H1 (cell line): ENCODE data around the gene COA1. TPM values are rescaled to one million over a fixed set of nuclear protein-coding genes. Genes with fewer than 3 reads are reported as not detected.

ENCODE experiments used
- CTCF ChIA-PET: fragments of 300-600 bp; sonication (Branson Sonifier 250); formaldehyde crosslinking; loops from one replicate; lab custom pipeline; 2021; ENCODE audit not compliant: partially characterized antibody; lab: Charles Lee
- POLR2A ChIA-PET: fragments of 300-600 bp; sonication (Branson Sonifier 250); formaldehyde crosslinking; loops from one replicate; lab custom pipeline; 2021; ENCODE audit warnings: inconsistent platforms; ENCODE audit not compliant: partially characterized antibody; lab: Charles Lee
- DNase-seq, 2 experiments: peaks; one replicate each; pipeline versions ENCODE4 v3.0.0 to v3.0.0-alpha.2; 2010 to 2022; ENCODE audit warnings: low spot score in 2 of 2, low read depth in 1 of 2, mixed read lengths in 1 of 2
- FAIRE-seq: peaks from 2 replicates; lab custom pipeline; 2011; peaks lifted over from hg19 to GRCh38; lab: Jason Lieb, UNC
- H2AFZ ChIP-seq: 2 replicates; pipeline ENCODE4 v1.8.1; 2012; ENCODE audit warnings: low read length, inconsistent platforms
- H2AK5ac ChIP-seq: 2 replicates; pipeline ENCODE4 v1.6.1; 2013; ENCODE audit warnings: low read depth, low read length
- H2BK120ac ChIP-seq: replicated peaks from 2 replicates; pipeline ENCODE3; 2013; ENCODE audit warnings: low read depth, low read length, inconsistent platforms
- H2BK12ac ChIP-seq: 2 replicates; pipeline ENCODE4 v1.6.1; 2013; ENCODE audit warnings: low read depth, low read length
- H2BK15ac ChIP-seq: 2 replicates; pipeline ENCODE4 v1.6.1; 2013; ENCODE audit warnings: low read length
- H2BK20ac ChIP-seq: 2 replicates; pipeline ENCODE4 v1.6.1; 2013; ENCODE audit warnings: low read length
- H2BK5ac ChIP-seq: 2 replicates; pipeline ENCODE4 v1.6.1; 2013; ENCODE audit warnings: low read depth, low read length
- H3K14ac ChIP-seq: 2 replicates; pipeline ENCODE4 v1.6.1; 2013; ENCODE audit warnings: inconsistent platforms; ENCODE audit not compliant: insufficient read length
- H3K18ac ChIP-seq: 2 replicates; pipeline ENCODE4 v1.6.1; 2013; ENCODE audit warnings: low read length; ENCODE audit errors: extremely low read depth
- H3K23ac ChIP-seq: 2 replicates; pipeline ENCODE4 v1.6.1; 2013; ENCODE audit warnings: inconsistent platforms; ENCODE audit not compliant: insufficient read length
- H3K23me2 ChIP-seq: 2 replicates; pipeline ENCODE4 v1.6.1; 2013; ENCODE audit warnings: low read depth, low read length
- H3K27ac ChIP-seq: 2 replicates; pipeline ENCODE4 v1.6.1; 2011; ENCODE audit warnings: low read depth, low read length, inconsistent platforms
- H3K27me3 ChIP-seq, 4 experiments: replicated peaks in 1 of 4; 1 replicate in 1 of 4; 2 replicates in 3 of 4; pipeline versions ENCODE4 v1.6.1 to v1.8.1; 2011 to 2013; ENCODE audit warnings: low read length in 3 of 4, mild to moderate bottlenecking in 3 of 4, inconsistent platforms in 2 of 4, mixed read lengths in 2 of 4, moderate library complexity in 1 of 4; ENCODE audit not compliant: control insufficient read depth in 3 of 4, insufficient read depth in 3 of 4; ENCODE audit errors: extremely low read depth in 1 of 4
- H3K36me3 ChIP-seq, 4 experiments: 2 replicates each; pipeline versions ENCODE4 v1.6.1 to v1.8.1; 2011 to 2013; ENCODE audit warnings: mild to moderate bottlenecking in 4 of 4, low read length in 3 of 4, moderate library complexity in 2 of 4, control low read depth in 1 of 4, inconsistent platforms in 1 of 4; ENCODE audit not compliant: insufficient read depth in 4 of 4, control insufficient read depth in 2 of 4
- H3K4ac ChIP-seq: replicated peaks from 2 replicates; pipeline ENCODE3; 2013; ENCODE audit warnings: low read length, low read depth, mixed read lengths, inconsistent platforms; ENCODE audit not compliant: insufficient read length
- H3K4me1 ChIP-seq, 4 experiments: replicated peaks in 1 of 4; 1 replicate in 1 of 4; 2 replicates in 3 of 4; pipeline versions ENCODE4 v1.6.1 to v1.8.1; 2011 to 2013; ENCODE audit warnings: low read length in 3 of 4, inconsistent platforms in 2 of 4, mixed read lengths in 1 of 4; ENCODE audit not compliant: insufficient read depth in 4 of 4, control insufficient read depth in 3 of 4
- H3K4me2 ChIP-seq, 2 experiments: 2 replicates each; pipeline versions ENCODE4 v1.6.1 to v1.8.1; 2011 to 2013; ENCODE audit warnings: low read depth in 2 of 2, low read length in 2 of 2, control low read depth in 1 of 2, inconsistent platforms in 1 of 2, mild to moderate bottlenecking in 1 of 2; ENCODE audit not compliant: insufficient read depth in 1 of 2
- H3K4me3 ChIP-seq, 4 experiments: fragments of 200-600, 300-600 bp in 1 of 4; sonication (generic), shearing (Covaris generic), sonication (Bioruptor Twin) in 1 of 4; 2 replicates each; pipeline versions ENCODE4 v1.5.1 to v1.8.1; 2011 to 2016; ENCODE audit warnings: low read length in 4 of 4, low read depth in 3 of 4, control low read depth in 2 of 4, inconsistent platforms in 2 of 4, mild to moderate bottlenecking in 2 of 4, mixed read lengths in 1 of 4, moderate library complexity in 1 of 4; ENCODE audit not compliant: insufficient read depth in 2 of 4; ENCODE audit errors: extremely low read depth in 1 of 4
- H3K56ac ChIP-seq: replicated peaks from 2 replicates; pipeline ENCODE3; 2013; ENCODE audit warnings: low read depth, mild to moderate bottlenecking, mixed read lengths, low read length, inconsistent platforms; ENCODE audit not compliant: insufficient read length
- H3K79me1 ChIP-seq: 2 replicates; pipeline ENCODE4 v1.6.1; 2013; ENCODE audit warnings: low read depth, low read length, control low read depth
- H3K79me2 ChIP-seq, 2 experiments: 2 replicates each; pipeline versions ENCODE4 v1.6.1 to v1.8.1; 2012 to 2013; ENCODE audit warnings: low read length in 2 of 2, mild to moderate bottlenecking in 2 of 2, inconsistent platforms in 1 of 2; ENCODE audit not compliant: insufficient read depth in 2 of 2, control insufficient read depth in 1 of 2
- H3K9ac ChIP-seq, 4 experiments: replicated peaks in 1 of 4; 1 replicate in 1 of 4; 2 replicates in 3 of 4; pipeline versions ENCODE4 v1.6.1 to v1.8.1; 2011 to 2013; ENCODE audit warnings: low read depth in 3 of 4, low read length in 3 of 4, control low read depth in 2 of 4, mild to moderate bottlenecking in 2 of 4, moderate library complexity in 2 of 4, inconsistent platforms in 1 of 4; ENCODE audit errors: extremely low read depth in 1 of 4
- H3K9me3 ChIP-seq, 2 experiments: 2 replicates each; pipeline versions ENCODE4 v1.6.1 to v1.8.1; 2012 to 2013; ENCODE audit warnings: mild to moderate bottlenecking in 2 of 2, moderate library complexity in 2 of 2, control low read depth in 1 of 2, inconsistent platforms in 1 of 2, low read depth in 1 of 2, low read length in 1 of 2, mixed read lengths in 1 of 2; ENCODE audit not compliant: insufficient read depth in 2 of 2
- H4K20me1 ChIP-seq, 2 experiments: replicated peaks in 1 of 2; 2 replicates each; pipeline versions ENCODE3 to v1.8.1; 2011 to 2013; ENCODE audit warnings: inconsistent platforms in 2 of 2, low read length in 2 of 2, mild to moderate bottlenecking in 1 of 2; ENCODE audit not compliant: insufficient read depth in 2 of 2, control insufficient read depth in 1 of 2
- H4K5ac ChIP-seq: 2 replicates; pipeline ENCODE4 v1.6.1; 2013; ENCODE audit warnings: low read length, low read depth, mixed read lengths, inconsistent platforms; ENCODE audit not compliant: insufficient read length
- H4K8ac ChIP-seq: 2 replicates; pipeline ENCODE4 v1.8.0; 2013; ENCODE audit warnings: mild to moderate bottlenecking, moderate library complexity, low read length, inconsistent platforms; ENCODE audit not compliant: insufficient read depth; ENCODE audit errors: extremely low read depth
- H4K91ac ChIP-seq: replicated peaks from 2 replicates; pipeline ENCODE3; 2013; ENCODE audit warnings: low read length, mixed read lengths, inconsistent platforms; ENCODE audit not compliant: insufficient read length
- CTBP2 ChIP-seq: IDR thresholded peaks from 2 replicates; pipeline ENCODE4 v1.7.0; 2011; ENCODE audit warnings: borderline replicate concordance, mild to moderate bottlenecking, moderate library complexity, mixed read lengths, low read length; ENCODE audit not compliant: insufficient read depth, insufficient read length
- RBBP5 ChIP-seq: IDR thresholded peaks from 2 replicates; pipeline ENCODE4 v1.7.1; 2012; ENCODE audit warnings: low read depth, mild to moderate bottlenecking, inconsistent platforms, low read length, moderate library complexity, borderline replicate concordance
- RFX5 ChIP-seq: IDR thresholded peaks from 2 replicates; pipeline ENCODE4 v1.6.1; 2011; ENCODE audit warnings: low read depth, low read length, improper control_type of control experiment, borderline replicate concordance
- WGBS, 2 experiments: shearing (Covaris generic) in 1 of 2; methylation state at CpG; one replicate each; pipeline versions ENCODE4 v1.1.6 to v1.1.7; 2013 to 2015; ENCODE audit warnings: low lambda C conversion rate in 2 of 2, mixed read lengths in 2 of 2, inconsistent platforms in 1 of 2, low coverage in 1 of 2, missing lambda C conversion rate in 1 of 2; ENCODE audit not compliant: insufficient replicate concordance in 2 of 2, insufficient coverage in 1 of 2, insufficient read length in 1 of 2; ENCODE audit errors: extremely low coverage in 1 of 2, missing lambda C conversion rate in 1 of 2; 5-methylcytosine and 5-hydroxymethylcytosine counted together
- polyA plus RNA-seq, 7 experiments: library from polyadenylated mRNA; depleted of rRNA in 3 of 7; stranded (reverse) in 5 of 7; unstranded in 2 of 7; fragments of >200 nt in 5 of 7; fragments of 200-250 nt in 2 of 7; gene quantifications; 1 replicate in 5 of 7; 2 replicates in 1 of 7; 4 replicates in 1 of 7; pipeline versions ENCODE4 v1.2.1 to v1.2.3, GENCODE V29; 2011 to 2013; ENCODE audit warnings: missing spikeins in 2 of 7, mixed read lengths in 2 of 7
- total RNA-seq: library from RNA; stranded (reverse); fragmentation: NEBNext Ultra II Directional; extraction: Animal tissue kit (Norgen Biotek cat#: 25700); gene quantifications from 2 replicates; pipeline ENCODE4 v1.2.1, GENCODE V29; 2021

The COA1 gene
- total and polyA plus RNA-seq, 2 of the 8 experiments (the other 6 are each of a cell fraction or from before 2014, with no cell fraction given), result 98.6 to 143 TPM

DNA sequence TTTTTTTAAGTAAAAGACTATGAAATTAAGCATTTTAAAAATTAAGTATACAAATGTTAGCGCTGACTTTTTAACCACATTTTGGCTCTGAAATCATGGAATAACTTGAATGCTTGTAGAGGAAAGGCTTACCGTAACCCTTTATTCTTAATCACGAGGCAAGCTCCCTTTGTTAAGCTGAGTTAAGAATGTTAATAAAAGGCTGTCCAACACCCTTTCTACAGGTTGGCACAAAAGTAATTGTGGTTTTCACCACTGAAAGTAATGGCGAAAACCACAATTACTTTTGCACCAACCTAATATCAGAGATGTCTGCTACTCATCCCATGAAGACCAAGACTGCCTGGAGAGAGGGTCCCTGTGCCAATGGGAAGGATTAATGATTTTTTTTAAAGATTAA, 75.9 kb downstream of the COA1 start:
- H3K14ac ChIP-seq, result no peak overlapping the region
- H3K4ac ChIP-seq, result no peak overlapping the region
- WGBS, 2 experiments, result 89% methylated on average over 4 of the region's 4 CpGs; no CpG with 5 or more reads in 1 of the 2 experiments
- no peak overlapping the region for H2BK15ac ChIP-seq
- FAIRE-seq (no peak), DNase-seq (no peak)
- ChIA-PET CTCF (interaction anchor here (1.0 to 1.2 kb wide), 2 partner anchors 9 to 32 kb away, joined by 3 read pairs; no protein-coding TSS in a partner anchor), POLR2A (no interaction called here)
- no peaks in the 10 kb centered on the region for H3K27me3 ChIP-seq
- H3K79me1 ChIP-seq, result peaks cover 2% of the 10 kb centered on the region
- H2AK5ac ChIP-seq, result no peak overlapping the region
- no peaks in the 10 kb centered on the region for H3K23me2 ChIP-seq
- peaks cover 2 to 8% (median 4%) of the 10 kb centered on the region in 4 experiments; a peak in 6 of 7 replicates for H3K4me1 ChIP-seq
- no peak overlapping the region for H4K91ac ChIP-seq
- H4K20me1 ChIP-seq, result peaks cover 0 to 3% of the 10 kb centered on the region in 2 experiments
- H4K5ac ChIP-seq, result no peak overlapping the region
- no peak overlapping the region for H2BK5ac ChIP-seq
- H3K4me3 ChIP-seq, result no peak overlapping the region
- no peak overlapping the region for H4K8ac ChIP-seq
- no peak overlapping the region for H3K4me2 ChIP-seq
- H3K9ac ChIP-seq, result no peak overlapping the region
- no peak overlapping the region for H3K23ac ChIP-seq
- H3K9me3 ChIP-seq, result no peaks in the 10 kb centered on the region
- peaks cover 0 to 70% of the 10 kb centered on the region in 2 experiments; a peak in 3 of 4 replicates for H3K79me2 ChIP-seq
- no peak overlapping the region for H2BK20ac ChIP-seq
- H3K36me3 ChIP-seq, result peaks cover 0 to 15% (median 0%) of the 10 kb centered on the region in 4 experiments; a peak in 1 of 8 replicates
- no peak overlapping the region for H2BK120ac ChIP-seq
- no peak overlapping the region for H3K27ac ChIP-seq
- H3K56ac ChIP-seq, result no peak overlapping the region
- no peak overlapping the region for H2BK12ac ChIP-seq
- H2AFZ ChIP-seq, result no peak overlapping the region
- no peak overlapping the region for H3K18ac ChIP-seq
- TF ChIP-seq CTBP2, result no peak
- TF ChIP-seq RBBP5, result no peak
- TF ChIP-seq RFX5, result no peak
